ENCODE data around the gene MPND.
A peak's percentile ranks its signal among the peaks of the same experiment; 100 is the strongest.

MPND gene

DNA sequence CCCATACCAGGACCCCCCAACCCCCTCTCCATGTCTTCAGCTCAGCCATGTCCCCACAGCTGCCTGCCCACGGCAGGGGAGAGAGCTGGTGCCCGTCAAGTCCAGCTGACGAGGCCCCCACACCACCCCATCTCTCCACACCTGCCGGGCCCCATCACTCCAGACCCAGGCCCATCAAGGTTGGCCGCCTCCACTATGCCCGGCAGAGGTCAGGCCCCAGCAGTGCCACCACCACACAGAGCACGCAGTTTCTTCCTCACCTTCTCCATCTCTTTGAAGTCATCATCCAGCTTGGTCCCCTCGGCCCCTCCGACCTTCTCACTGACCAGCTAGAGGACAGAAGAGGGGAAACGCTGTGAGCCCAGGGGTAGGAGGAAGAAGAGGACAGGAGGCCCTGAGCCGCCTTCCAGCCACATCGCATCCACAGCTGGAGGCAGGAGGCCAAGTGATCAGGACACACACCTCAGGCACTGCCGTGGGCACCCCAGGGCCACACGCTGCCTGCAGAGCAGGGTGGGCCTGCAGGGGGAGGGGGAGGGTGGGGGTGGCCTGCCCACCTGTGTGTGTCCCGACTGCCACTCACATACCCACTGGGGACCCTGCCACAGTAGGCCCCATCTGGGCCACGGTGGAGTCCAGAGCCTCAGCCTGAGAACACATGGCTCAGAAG lies 23.4 kb downstream of the MPND start:
- DNase-seq (ENCODE audit: low read depth, low spot score), result no peak

DNA sequence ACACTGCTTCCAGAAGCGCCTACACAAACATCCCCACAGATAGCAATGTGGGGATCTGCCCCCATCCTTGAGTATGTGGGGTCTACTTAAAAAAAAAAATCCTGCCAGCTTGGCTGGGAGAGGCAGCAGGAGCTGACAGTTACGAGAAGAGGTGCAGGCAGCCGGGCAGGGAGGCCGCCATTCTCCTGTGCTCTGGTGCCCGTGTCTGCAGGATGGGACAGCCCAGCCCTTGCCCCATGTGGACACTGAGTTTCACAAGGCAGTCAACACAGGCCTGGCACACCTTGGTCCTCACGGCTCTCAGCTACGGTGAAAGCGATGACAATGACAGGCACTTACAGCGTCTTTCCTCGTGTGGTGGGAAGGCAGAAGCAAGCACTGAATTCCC lies 24.0 kb downstream of the MPND start:
- DNase-seq (ENCODE audit: low read depth, low spot score), result no peak

- no peak for DNase-seq (ENCODE audit: low read depth, low spot score)
Observed at GRCh38 chr19:4367781-4368127, 24.4 kb downstream of the MPND start.

- DNase-seq (ENCODE audit: low read depth, low spot score), result no peak
Observed at GRCh38 chr19:4368128-4368820, 24.9 kb downstream of the MPND start.

- peak; percentile 60 for DNase-seq (ENCODE audit: low read depth, low spot score)
Observed at GRCh38 chr19:4369109-4369887, 25.9 kb downstream of the MPND start.

- peak; percentile 36 for DNase-seq (ENCODE audit: low read depth, low spot score)
Observed at GRCh38 chr19:4369888-4370260, 26.5 kb downstream of the MPND start.

GRCh38 chr19:4370418-4371041 lies 27.2 kb downstream of the MPND start:
- no peak for DNase-seq (ENCODE audit: low read depth, low spot score)

DNA sequence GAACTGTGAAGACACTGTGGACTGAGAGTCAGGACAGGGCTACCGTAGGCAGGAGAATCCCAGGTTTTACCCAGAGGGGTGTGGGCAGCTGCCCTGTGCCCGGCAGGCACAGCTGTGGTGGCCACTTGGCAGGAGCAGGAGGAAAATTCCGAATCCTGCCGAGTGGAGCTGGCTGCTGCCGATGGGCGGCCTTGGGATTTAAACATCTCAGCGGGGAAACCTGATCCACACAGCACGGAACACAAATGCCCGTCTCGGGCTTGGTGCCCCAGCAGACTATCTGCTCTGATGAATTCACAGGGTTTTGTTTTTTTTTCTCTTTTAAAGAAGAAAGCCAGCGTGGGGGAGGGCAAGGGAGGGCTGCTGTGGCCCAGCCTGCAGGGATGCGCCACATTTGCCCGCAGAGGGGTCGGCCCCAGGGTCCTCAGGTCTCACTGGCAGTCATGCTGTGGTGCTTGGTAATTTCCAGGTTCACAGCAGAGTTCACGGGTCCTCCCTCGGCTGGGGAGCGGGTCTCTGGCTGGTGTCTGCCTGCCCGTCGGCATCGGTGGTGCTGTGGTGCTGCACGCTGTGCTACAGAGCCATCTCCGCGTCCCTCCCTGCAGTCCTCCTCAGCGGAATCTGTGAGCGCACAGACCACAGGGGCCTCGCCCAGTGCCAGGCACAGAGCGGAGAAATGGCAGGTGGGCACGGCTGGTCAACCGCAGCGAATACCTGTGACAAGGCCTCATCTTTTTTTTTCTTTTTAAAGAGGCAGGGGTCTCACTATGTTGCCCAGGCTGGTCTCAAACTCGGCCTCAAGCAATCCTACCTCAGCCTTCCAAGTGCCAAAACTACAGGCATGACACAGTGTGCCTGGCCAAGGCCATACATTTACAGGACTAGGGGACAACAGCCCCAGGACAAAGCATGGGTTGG lies 28.1 kb downstream of the MPND start:
- DNase-seq (ENCODE audit: low read depth, low spot score), result no peak

- no peak for DNase-seq (ENCODE audit: low read depth, low spot score)
Observed at GRCh38 chr19:4372165-4373012, 29.0 kb downstream of the MPND start.

DNA sequence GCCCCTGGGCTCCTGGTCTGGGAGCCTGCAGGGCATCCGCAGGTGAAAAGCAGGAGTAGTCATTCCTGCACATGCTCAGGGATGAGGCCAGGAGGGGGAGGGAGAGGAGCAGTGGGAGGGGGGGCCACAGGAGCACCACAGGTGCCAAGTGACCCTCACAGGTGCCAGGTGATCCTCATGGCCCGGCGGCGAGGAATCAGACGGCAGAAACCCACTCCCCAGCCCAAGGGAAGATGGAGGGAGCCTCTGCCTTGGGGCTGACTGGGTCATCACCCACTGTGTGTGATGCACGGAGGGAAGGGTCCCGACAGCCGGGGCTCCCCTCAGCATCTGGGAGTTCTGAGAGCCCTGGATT lies 29.6 kb downstream of the MPND start:
- no peak for DNase-seq (ENCODE audit: low read depth, low spot score)

DNA sequence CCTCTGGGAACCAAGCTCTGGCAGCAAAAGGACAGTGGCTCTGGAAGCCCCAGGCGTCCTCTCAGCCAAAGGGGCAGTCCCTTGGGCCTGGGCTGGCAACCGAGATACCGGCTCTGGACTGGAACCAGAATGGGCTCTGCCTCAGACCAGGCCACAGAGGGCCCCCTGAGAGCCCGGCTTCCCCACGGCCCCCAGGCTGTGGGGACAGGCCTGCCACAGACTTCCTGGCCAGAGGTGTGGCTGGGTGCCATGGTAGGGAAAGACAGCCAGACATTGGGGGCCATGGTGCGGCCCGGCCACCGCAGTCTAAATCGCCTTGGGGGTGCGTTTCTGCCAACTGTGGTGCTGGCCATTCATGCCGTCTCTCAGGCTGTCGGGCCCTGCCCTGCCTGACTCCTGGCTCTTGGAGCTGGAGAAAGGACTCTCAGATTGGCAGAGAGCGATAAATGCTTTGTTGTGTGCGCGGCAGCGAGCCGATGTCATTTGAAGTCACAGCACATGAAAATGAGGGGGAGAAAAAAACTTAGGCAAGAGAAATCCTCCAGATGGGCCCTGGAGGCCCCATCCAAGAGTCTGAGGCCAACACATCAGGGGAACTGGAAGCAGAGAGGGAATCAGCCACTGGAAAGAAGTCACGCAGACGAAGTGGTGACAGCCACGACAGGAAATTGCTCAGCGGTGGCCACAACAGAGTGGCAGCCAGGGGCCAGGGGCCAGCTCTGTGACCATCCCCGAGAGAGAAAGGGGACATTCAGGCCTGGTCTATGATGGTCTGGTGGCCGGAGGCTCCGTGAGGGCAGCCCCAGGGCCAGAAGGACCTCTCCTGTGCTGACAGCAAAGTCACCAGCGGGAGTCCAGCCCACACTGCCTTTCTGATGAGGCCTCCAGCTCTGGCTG lies 30.5 kb downstream of the MPND start:
- DNase-seq (ENCODE audit: low read depth, low spot score), result no peak

GRCh38 chr19:4374498-4375163 lies 31.3 kb downstream of the MPND start:
- no peak for DNase-seq (ENCODE audit: low read depth, low spot score)

DNA sequence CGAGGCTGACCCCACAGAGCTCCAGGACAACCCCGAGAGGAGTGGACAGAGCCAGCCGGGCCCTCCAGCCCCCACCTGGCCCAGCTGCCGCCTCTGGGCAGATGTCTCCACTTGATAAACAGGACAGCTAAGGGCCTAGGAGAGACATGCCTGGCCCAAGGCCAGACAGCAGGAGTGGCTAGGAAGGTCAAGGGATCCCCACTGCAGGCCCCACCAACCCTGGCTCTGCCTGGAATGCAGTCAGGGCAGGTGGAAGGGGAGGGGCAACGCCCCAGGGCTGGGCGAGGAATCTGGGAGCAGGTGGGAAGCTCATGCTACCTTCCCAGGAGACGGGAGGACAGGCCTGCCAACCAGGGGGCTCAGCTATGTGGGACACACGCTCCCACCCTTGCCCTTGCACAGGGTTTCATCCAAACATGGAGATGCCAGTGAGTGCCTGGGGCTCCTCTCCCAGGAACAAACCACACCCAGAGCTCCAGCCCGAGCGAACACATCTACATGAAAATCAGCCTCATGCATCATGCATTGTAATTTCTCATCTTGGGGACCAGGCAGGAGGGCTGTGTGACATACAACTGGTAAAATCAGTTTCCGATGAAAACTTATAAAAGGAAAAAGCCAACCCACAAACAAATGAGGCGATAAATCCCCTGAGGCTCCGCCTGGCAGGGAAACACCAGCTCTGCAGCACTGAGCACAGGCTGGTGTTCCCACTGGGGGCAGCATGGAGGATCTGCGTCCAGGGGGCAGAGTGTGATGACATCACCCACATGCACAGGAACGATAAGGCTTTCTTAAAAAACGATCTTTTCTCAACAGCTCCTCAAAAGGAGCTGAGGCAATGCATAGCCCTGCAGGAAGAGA lies 32.0 kb downstream of the MPND start:
- no peak for DNase-seq (ENCODE audit: low read depth, low spot score)

- DNase-seq (ENCODE audit: low read depth, low spot score), result no peak
Observed at GRCh38 chr19:4376028-4376670, 32.8 kb downstream of the MPND start.

DNA sequence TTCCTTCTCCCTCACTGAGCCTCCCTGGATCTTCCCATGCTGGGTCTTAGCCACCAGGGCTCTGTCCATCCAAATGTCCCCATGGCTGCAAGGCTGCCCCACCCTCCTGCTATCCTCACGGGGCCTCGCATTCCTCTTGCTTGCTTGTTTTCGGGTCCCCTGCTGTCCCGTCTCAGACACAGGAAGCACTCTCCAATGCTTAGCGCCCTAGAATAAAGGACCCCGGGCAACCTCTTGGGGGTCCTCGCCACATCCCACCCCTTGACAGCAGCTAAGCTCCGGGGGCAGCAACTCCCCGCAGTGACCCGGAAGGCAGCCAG lies 33.3 kb downstream of the MPND start:
- DNase-seq (ENCODE audit: low read depth, low spot score), result no peak

GRCh38 chr19:4376991-4377781 lies 33.8 kb downstream of the MPND start:
- no peak for DNase-seq (ENCODE audit: low read depth, low spot score)

GRCh38 chr19:4378886-4379285 lies 35.5 kb downstream of the MPND start:
- no peak for DNase-seq (ENCODE audit: low read depth, low spot score)
